Osteocyte (in vitro differentiated cells): ENCODE measurements around the gene PDK2. TPM values are rescaled to one million over a fixed set of nuclear protein-coding genes. Genes with fewer than 3 reads are reported as not detected.

Experiments
- DNase-seq: peaks from one replicate; pipeline ENCODE4 v3.0.0; 2021; ENCODE audit warnings: mixed read lengths; ENCODE audit not compliant: unreplicated experiment; ENCODE audit errors: extremely low spot score
- H3K27ac Mint-ChIP-seq: one replicate; pipeline ENCODE4 v1.8.0; 2021; ENCODE audit warnings: mild to moderate bottlenecking, mixed read lengths; ENCODE audit not compliant: unreplicated experiment
- H3K27me3 Mint-ChIP-seq: one replicate; pipeline ENCODE4 v1.8.0; 2021; ENCODE audit warnings: mixed read lengths; ENCODE audit not compliant: unreplicated experiment
- H3K36me3 Mint-ChIP-seq: one replicate; pipeline ENCODE4 v1.8.0; 2021; ENCODE audit warnings: mixed read lengths; ENCODE audit not compliant: unreplicated experiment
- H3K4me1 Mint-ChIP-seq: one replicate; pipeline ENCODE4 v1.8.0; 2021; ENCODE audit warnings: mixed read lengths; ENCODE audit not compliant: unreplicated experiment
- H3K4me3 Mint-ChIP-seq: one replicate; pipeline ENCODE4 v1.8.0; 2021; ENCODE audit warnings: mild to moderate bottlenecking, moderate library complexity, mixed read lengths; ENCODE audit not compliant: unreplicated experiment
- H3K9me3 Mint-ChIP-seq: one replicate; pipeline ENCODE4 v1.8.0; 2021; ENCODE audit warnings: mixed read lengths; ENCODE audit not compliant: unreplicated experiment
- total RNA-seq: library from RNA; stranded (reverse); gene quantifications from 2 replicates; pipeline ENCODE4 v1.2.1, GENCODE V29; 2021
- TF ChIP-seq, protein P1 (sequence below): fragments of 200-600 bp; sonication (generic); IDR thresholded peaks from 2 replicates; pipeline ENCODE4 v1.5.0; 2021; ENCODE audit warnings: antibody characterized with exemption, mild to moderate bottlenecking, moderate library complexity

PDK2 gene
- total RNA-seq, 1 donor from 2014 or later = 66.2 TPM

DNA sequence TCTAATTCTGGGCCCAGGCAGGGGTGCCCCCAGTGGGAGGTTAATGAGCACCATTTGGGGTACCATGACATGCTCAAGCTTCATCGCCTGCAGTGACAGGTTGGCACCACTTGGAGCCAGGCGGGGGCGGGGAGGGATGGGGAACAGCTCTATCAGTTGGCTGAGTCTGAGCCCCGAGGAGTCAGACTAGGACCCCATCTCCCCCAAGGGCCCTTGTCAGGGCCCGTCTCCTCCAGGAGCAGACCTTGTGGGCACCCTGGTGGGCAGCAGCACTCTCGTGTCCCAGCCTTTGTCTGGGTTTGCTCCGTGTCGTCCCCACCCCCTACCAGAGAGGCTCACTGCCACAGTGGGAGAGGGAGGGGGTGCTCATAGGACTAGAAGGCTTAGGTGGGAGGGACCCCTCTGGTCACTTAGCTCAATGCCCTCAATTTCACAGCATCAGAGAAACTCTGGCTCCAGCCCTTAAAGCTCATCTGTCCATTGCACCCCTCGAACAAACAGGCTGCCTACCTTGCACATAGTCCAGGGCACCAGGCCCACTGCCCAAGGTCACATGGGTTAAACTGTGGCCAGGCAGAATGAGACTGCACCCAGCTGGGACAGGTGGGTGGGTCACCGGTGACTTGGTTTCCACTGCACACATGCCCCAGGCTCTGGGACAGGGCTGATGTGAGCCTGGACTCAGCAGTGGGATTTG, 51.2 kb downstream of the PDK2 start:
- Mint-ChIP-seq H3K4me1 (peaks cover 36% of the 10 kb centered on the region), H3K27me3 (no peaks in the 10 kb centered on the region), H3K9me3 (no peaks in the 10 kb centered on the region), H3K36me3 (peaks cover 39% of the 10 kb centered on the region), H3K4me3 (peak overlapping the region; percentile 91), H3K27ac (peak overlapping the region; percentile 79)
- DNase-seq = no peak
- TF ChIP-seq, protein P1, sequence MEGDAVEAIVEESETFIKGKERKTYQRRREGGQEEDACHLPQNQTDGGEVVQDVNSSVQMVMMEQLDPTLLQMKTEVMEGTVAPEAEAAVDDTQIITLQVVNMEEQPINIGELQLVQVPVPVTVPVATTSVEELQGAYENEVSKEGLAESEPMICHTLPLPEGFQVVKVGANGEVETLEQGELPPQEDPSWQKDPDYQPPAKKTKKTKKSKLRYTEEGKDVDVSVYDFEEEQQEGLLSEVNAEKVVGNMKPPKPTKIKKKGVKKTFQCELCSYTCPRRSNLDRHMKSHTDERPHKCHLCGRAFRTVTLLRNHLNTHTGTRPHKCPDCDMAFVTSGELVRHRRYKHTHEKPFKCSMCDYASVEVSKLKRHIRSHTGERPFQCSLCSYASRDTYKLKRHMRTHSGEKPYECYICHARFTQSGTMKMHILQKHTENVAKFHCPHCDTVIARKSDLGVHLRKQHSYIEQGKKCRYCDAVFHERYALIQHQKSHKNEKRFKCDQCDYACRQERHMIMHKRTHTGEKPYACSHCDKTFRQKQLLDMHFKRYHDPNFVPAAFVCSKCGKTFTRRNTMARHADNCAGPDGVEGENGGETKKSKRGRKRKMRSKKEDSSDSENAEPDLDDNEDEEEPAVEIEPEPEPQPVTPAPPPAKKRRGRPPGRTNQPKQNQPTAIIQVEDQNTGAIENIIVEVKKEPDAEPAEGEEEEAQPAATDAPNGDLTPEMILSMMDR = no peak

DNA sequence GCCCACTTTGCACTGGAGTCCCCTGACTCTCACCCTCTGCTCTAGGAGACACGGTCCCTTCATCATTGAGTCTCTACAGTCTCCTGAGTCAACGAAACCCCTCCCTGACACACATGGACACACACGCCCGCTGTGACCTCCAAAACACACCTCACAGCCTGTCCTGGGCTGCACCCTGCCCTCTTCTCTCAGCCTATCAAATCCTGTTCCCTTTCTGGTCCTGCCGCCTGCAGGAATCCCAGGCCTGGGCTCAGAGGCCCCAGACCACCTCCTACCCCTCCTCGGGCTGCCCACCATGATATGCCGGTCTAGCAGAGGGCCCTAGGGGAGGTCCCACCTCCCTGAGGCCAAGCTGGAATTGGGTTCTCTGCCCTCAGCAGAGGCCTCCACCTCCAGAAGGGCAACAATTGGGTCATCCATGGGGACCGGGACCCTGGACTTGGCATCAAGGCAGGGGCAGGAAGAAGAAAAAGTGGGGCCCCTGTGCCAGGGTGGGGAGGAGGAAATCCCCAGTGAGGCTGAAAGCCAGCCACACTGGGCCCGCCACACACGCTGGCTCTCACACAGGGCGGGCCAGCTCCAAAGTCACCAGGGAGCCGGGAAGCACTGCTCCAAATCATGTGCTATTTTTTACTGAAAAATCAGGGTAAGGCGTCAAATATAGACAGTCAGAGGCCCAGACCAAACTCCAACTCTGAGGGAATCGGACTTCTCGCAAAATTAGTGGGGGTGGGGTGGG, 51.9 kb downstream of the PDK2 start:
- peaks cover 38% of the 10 kb centered on the region for H3K4me1 Mint-ChIP-seq
- H3K4me3 Mint-ChIP-seq = peak overlapping the region; percentile 91
- TF ChIP-seq, protein P1 = no peak
- peak overlapping the region; percentile 79 for H3K27ac Mint-ChIP-seq
- no peaks in the 10 kb centered on the region for H3K9me3 Mint-ChIP-seq
- no peaks in the 10 kb centered on the region for H3K27me3 Mint-ChIP-seq
- no peak for DNase-seq
- H3K36me3 Mint-ChIP-seq = peaks cover 32% of the 10 kb centered on the region

DNA sequence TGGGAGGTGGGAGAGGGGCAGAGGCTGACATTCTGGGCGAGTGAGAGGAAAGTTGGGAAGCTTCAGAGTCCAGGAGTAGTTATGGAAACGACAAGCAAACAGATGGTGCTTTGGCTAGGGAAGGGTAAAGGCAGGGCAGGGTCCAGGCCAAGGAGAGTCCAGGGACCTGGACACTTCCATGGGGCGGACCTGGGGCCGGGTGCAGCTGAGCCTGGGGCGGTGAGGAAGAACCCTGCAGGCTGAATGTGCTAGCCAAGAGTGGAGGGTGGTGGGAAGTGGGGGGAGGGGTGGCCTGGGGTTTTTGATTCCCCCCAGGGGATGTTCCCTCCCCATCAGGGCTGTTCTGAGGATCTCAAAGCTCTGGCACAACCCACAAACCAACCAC, 52.7 kb downstream of the PDK2 start:
- H3K27me3 Mint-ChIP-seq = no peaks in the 10 kb centered on the region
- H3K27ac Mint-ChIP-seq = peak overlapping the region; percentile 79
- H3K4me3 Mint-ChIP-seq = peak overlapping the region; percentile 91
- peaks cover 42% of the 10 kb centered on the region for H3K4me1 Mint-ChIP-seq
- TF ChIP-seq, protein P1 = no peak
- H3K36me3 Mint-ChIP-seq = peaks cover 24% of the 10 kb centered on the region
- no peak for DNase-seq
- H3K9me3 Mint-ChIP-seq = no peaks in the 10 kb centered on the region

DNA sequence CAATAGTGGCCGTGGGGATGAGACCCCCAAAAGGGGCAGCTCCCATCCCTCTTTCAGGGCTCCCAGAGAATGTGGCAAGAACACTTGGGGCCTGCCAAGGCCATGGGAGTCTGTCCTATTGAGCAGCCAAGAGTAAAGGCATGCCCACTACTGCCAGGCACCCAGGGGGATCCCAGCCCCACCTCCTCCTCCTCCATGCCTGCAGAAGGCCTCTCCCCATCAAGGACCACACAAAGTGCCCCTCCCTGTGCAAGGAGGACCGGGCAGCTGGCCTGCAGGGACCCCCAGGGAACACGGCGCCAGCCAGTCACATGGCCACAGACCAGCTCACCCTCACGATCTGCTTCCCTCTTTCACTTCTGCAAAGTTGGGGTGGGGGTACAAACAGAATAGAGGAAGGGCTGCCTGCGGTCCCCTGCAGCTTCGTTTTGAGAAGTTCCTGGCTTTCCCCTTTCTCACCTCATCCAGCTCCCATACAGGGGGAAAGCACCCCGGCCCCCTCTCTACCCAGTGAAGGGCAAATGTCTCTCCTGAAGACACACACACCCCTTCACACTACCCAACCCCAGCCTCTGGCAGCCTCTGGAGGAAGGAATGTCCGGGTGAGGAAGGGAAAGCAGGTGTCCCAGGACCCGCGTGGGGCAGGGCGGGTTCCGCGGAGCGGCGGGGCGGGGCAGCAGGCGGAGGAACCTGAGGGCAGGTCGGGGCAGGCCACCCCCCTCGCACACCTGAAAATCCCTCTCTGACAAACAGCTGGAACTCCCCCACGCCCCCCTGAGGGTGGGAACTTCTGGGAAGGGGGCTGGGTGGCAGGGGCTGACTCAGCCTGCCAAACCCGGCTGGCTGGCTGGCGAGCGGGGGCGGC, 53.3 kb downstream of the PDK2 start:
- no peaks in the 10 kb centered on the region for H3K27me3 Mint-ChIP-seq
- DNase-seq = no peak
- H3K4me3 Mint-ChIP-seq = peak overlapping the region; percentile 91
- H3K27ac Mint-ChIP-seq = peak overlapping the region; percentile 79
- peaks cover 20% of the 10 kb centered on the region for H3K36me3 Mint-ChIP-seq
- H3K4me1 Mint-ChIP-seq = peaks cover 42% of the 10 kb centered on the region
- TF ChIP-seq, protein P1 = peak; percentile 29
- no peaks in the 10 kb centered on the region for H3K9me3 Mint-ChIP-seq
